K562 (cell line): ENCODE results near the gene FBXO48. TPM values are rescaled to one million over a fixed set of nuclear protein-coding genes. Genes with fewer than 3 reads are reported as not detected.

ENCODE experiments used
- ARID3B ChIP-seq: fragments of 250-450 bp; sonication (Bioruptor Pico); IDR thresholded peaks from 2 replicates; pipeline ENCODE4 v1.4.0; 2020; ENCODE audit warnings: borderline replicate concordance
- CTBP1 ChIP-seq: fragments of 450-650 bp; IDR thresholded peaks from 2 replicates; pipeline ENCODE4 v1.6.1; 2016; ENCODE audit warnings: borderline replicate concordance
- FIP1L1 ChIP-seq: fragments of 200-400 bp; formaldehyde crosslinking; IDR thresholded peaks from 2 replicates; pipeline ENCODE4 v1.6.1; 2018; ENCODE audit warnings: mild to moderate bottlenecking, low read depth, low read length; ENCODE audit not compliant: poor library complexity, severe bottlenecking
- GTF2F1 ChIP-seq: IDR thresholded peaks from 2 replicates; pipeline ENCODE4 v1.6.1; 2011; ENCODE audit warnings: low read depth, low read length, improper control_type of control experiment
- HOXB6 ChIP-seq: fragments of 250-450 bp; sonication (Bioruptor Pico); IDR thresholded peaks from 2 replicates; pipeline ENCODE4 v1.5.1; 2022; ENCODE audit warnings: mild to moderate bottlenecking, borderline replicate concordance
- STAG1 ChIP-seq: sonication (generic); formaldehyde crosslinking; IDR thresholded peaks from 2 replicates; pipeline ENCODE4 v1.5.0; 2020; ENCODE audit warnings: missing genetic modification reagents, borderline replicate concordance
- SUPT5H ChIP-seq: fragments of 450-650 bp; IDR thresholded peaks from 2 replicates; pipeline ENCODE4 v1.6.1; 2016
- TEAD4 ChIP-seq, 2 experiments: sonication (generic) in 1 of 2; formaldehyde crosslinking in 1 of 2; IDR thresholded peaks; 2 replicates each; pipeline versions ENCODE4 v1.6.1 to v1.8.0; 2012 to 2022; ENCODE audit warnings: borderline replicate concordance in 1 of 2, inconsistent platforms in 1 of 2, low read length in 1 of 2, mild to moderate bottlenecking in 1 of 2, missing genetic modification reagents in 1 of 2
- XRCC3 ChIP-seq: fragments of 450-650 bp; IDR thresholded peaks from 2 replicates; pipeline ENCODE4 v1.6.1; 2017; ENCODE audit warnings: mild to moderate bottlenecking, moderate library complexity
- ZFP30 ChIP-seq: fragments of 250-450 bp; sonication (Bioruptor Pico); IDR thresholded peaks from 2 replicates; pipeline ENCODE4 v1.8.0; 2022; ENCODE audit warnings: moderate library complexity, mild to moderate bottlenecking, inconsistent platforms, borderline replicate concordance
- ZNF184 ChIP-seq: sonication (generic); formaldehyde crosslinking; IDR thresholded peaks from 2 replicates; pipeline ENCODE4 v1.5.0; 2020; ENCODE audit warnings: missing genetic modification reagents
- polyA plus RNA-seq, 8 experiments: library from polyadenylated mRNA; depleted of rRNA in 4 of 8; stranded (reverse) in 5 of 8; unstranded in 3 of 8; fragments of >200 nt; fragmentation: Nextera tagmentation in 2 of 8; fragmentation: Illumina TruSeq in 1 of 8; extraction: Ambion mirVana in 2 of 8; extraction: Trizol in 1 of 8; gene quantifications; 2 replicates each; pipeline versions ENCODE4 v1.2.1 to v1.2.3, GENCODE V29; 2011 to 2014; ENCODE audit warnings: inconsistent platforms in 1 of 8, missing spikeins in 1 of 8
- total RNA-seq, 7 experiments: library from RNA; depleted of rRNA in 6 of 7; stranded (reverse); fragments of >200 nt in 6 of 7; fragmentation: Illumina TruSeq in 2 of 7; extraction: Trizol in 2 of 7; gene quantifications; 2 replicates each; pipeline versions ENCODE4 v1.2.1 to v1.2.3, GENCODE V29; 2011 to 2021; ENCODE audit warnings: low replicate concordance in 1 of 7
- TF ChIP-seq, protein P1 (sequence below): sonication (generic); formaldehyde crosslinking; IDR thresholded peaks from 2 replicates; pipeline ENCODE4 v1.8.1; 2023; ENCODE audit warnings: missing genetic modification reagents, mild to moderate bottlenecking, borderline replicate concordance

The FBXO48 gene
- total and polyA plus RNA-seq, 9 of the 15 experiments (the other 6 are each of a cell fraction or from before 2014, with no cell fraction given), result 0.36 to 1.8 (median 0.73) TPM

GRCh38 chr2:68420254-68420910 lies 46.7 kb downstream of the FBXO48 start (continued):
- no peak for TF ChIP-seq GTF2F1
- TF ChIP-seq TEAD4 (IDR thresholded peaks at IDR 0.05; ENCODE audit: low read length), result peak; percentile 53
- no peak for TF ChIP-seq TEAD4 (CRISPR knock-in tag; IDR thresholded peaks at IDR 0.05; ENCODE audit: borderline replicate concordance)
- TF ChIP-seq SUPT5H, result no peak
- no peak for TF ChIP-seq ARID3B (CRISPR knock-in tag)
- TF ChIP-seq ZNF184 (CRISPR knock-in tag), result no peak
- TF ChIP-seq HOXB6 (CRISPR knock-in tag), result no peak
- peak; percentile 87 for TF ChIP-seq CTBP1
- no peak for TF ChIP-seq ZFP30
- TF ChIP-seq, protein P1, sequence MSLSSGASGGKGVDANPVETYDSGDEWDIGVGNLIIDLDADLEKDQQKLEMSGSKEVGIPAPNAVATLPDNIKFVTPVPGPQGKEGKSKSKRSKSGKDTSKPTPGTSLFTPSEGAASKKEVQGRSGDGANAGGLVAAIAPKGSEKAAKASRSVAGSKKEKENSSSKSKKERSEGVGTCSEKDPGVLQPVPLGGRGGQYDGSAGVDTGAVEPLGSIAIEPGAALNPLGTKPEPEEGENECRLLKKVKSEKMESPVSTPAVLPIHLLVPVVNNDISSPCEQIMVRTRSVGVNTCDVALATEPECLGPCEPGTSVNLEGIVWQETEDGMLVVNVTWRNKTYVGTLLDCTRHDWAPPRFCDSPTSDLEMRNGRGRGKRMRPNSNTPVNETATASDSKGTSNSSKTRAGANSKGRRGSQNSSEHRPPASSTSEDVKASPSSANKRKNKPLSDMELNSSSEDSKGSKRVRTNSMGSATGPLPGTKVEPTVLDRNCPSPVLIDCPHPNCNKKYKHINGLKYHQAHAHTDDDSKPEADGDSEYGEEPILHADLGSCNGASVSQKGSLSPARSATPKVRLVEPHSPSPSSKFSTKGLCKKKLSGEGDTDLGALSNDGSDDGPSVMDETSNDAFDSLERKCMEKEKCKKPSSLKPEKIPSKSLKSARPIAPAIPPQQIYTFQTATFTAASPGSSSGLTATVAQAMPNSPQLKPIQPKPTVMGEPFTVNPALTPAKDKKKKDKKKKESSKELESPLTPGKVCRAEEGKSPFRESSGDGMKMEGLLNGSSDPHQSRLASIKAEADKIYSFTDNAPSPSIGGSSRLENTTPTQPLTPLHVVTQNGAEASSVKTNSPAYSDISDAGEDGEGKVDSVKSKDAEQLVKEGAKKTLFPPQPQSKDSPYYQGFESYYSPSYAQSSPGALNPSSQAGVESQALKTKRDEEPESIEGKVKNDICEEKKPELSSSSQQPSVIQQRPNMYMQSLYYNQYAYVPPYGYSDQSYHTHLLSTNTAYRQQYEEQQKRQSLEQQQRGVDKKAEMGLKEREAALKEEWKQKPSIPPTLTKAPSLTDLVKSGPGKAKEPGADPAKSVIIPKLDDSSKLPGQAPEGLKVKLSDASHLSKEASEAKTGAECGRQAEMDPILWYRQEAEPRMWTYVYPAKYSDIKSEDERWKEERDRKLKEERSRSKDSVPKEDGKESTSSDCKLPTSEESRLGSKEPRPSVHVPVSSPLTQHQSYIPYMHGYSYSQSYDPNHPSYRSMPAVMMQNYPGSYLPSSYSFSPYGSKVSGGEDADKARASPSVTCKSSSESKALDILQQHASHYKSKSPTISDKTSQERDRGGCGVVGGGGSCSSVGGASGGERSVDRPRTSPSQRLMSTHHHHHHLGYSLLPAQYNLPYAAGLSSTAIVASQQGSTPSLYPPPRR (CRISPR knock-in tag), result no peak
- TF ChIP-seq XRCC3, result no peak
- no peak for TF ChIP-seq STAG1 (CRISPR knock-in tag)
- no peak for TF ChIP-seq FIP1L1
